HFFc6 (cell line): ENCODE data around the gene LYPLAL1. TPM values are rescaled to one million over a fixed set of nuclear protein-coding genes. Genes with fewer than 3 reads are reported as not detected.
"Not testable (repeated sequence)": the region's sequence is repeated elsewhere in the genome, so short reads cannot be mapped to it uniquely, and the experiment has no call there.

ENCODE experiments used
- DNase-seq: peaks from one replicate; pipeline ENCODE4 v3.0.0-alpha.2; 2018
- H3K27ac Mint-ChIP-seq: 2 replicates; pipeline ENCODE4 v1.8.0; 2020; ENCODE audit warnings: mild to moderate bottlenecking, mixed read lengths
- H3K27me3 Mint-ChIP-seq: 2 replicates; pipeline ENCODE4 v1.8.0; 2021; ENCODE audit warnings: mild to moderate bottlenecking, moderate library complexity, mixed read lengths; ENCODE audit not compliant: insufficient read depth
- H3K36me3 Mint-ChIP-seq: 2 replicates; pipeline ENCODE4 v1.8.0; 2021; ENCODE audit warnings: low read depth, mixed read lengths
- H3K4me1 Mint-ChIP-seq: 2 replicates; pipeline ENCODE4 v1.8.0; 2020; ENCODE audit warnings: low read depth, mixed read lengths
- H3K4me3 Mint-ChIP-seq: 2 replicates; pipeline ENCODE4 v1.8.0; 2020; ENCODE audit warnings: mild to moderate bottlenecking, moderate library complexity, mixed read lengths
- H3K9me3 Mint-ChIP-seq: 2 replicates; pipeline ENCODE4 v1.8.0; 2020; ENCODE audit warnings: mild to moderate bottlenecking, mixed read lengths
- total RNA-seq, 6 experiments: library from RNA; stranded (reverse); fragmentation: NEBNext Ultra II Directional; extraction: Animal tissue kit (Norgen Biotek cat#: 25700); gene quantifications; 2 replicates in 1 of 6; 3 replicates in 5 of 6; pipeline ENCODE4 v1.2.3, GENCODE V29; 2021
- TF ChIP-seq, protein P1 (sequence below): fragments of 200-600 bp; sonication (generic); IDR thresholded peaks from 2 replicates; pipeline ENCODE4 v1.5.0; 2021; ENCODE audit warnings: antibody characterized with exemption, mild to moderate bottlenecking

The LYPLAL1 gene
- total RNA-seq, 6 experiments from 2014 or later: 20.5 to 28.1 (median 22.3) TPM

DNA sequence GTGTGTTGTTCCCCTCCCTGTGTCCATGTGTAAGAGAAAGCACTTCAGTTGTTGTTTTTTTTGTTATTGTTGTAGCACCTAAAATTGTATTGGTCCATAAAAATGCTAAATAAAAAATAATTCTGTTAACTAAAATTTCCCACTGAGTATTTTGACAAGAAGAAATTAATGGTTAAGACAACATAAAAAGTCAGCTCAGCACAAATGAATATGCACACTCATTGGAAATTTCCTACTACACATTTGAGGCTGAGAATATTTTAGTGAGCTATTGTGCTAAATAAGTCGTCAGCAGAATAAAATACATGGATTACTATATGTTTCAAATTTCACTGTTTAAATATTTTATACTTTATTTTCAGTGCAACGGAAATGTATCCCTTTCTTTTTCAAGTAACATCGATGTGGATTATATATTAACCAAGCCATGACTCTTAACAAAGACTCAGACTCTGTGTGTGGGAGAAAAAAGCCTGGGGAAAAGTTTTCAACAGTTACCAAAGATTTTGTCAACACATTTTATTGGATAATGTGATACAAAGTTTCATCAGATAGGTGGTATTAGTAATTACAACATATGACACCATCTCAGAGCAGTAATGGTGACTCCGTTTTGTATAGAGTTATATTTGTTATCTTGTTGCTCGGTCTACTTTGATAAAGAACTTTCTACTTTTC, 63.4 kb downstream of the LYPLAL1 start:
- TF ChIP-seq, protein P1, sequence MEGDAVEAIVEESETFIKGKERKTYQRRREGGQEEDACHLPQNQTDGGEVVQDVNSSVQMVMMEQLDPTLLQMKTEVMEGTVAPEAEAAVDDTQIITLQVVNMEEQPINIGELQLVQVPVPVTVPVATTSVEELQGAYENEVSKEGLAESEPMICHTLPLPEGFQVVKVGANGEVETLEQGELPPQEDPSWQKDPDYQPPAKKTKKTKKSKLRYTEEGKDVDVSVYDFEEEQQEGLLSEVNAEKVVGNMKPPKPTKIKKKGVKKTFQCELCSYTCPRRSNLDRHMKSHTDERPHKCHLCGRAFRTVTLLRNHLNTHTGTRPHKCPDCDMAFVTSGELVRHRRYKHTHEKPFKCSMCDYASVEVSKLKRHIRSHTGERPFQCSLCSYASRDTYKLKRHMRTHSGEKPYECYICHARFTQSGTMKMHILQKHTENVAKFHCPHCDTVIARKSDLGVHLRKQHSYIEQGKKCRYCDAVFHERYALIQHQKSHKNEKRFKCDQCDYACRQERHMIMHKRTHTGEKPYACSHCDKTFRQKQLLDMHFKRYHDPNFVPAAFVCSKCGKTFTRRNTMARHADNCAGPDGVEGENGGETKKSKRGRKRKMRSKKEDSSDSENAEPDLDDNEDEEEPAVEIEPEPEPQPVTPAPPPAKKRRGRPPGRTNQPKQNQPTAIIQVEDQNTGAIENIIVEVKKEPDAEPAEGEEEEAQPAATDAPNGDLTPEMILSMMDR: no peak
- Mint-ChIP-seq H3K27ac (no peak overlapping the region), H3K36me3 (no peaks in the 10 kb centered on the region), H3K4me3 (no peak overlapping the region), H3K4me1 (no peaks in the 10 kb centered on the region), H3K27me3 (no peaks in the 10 kb centered on the region), H3K9me3 (no peaks in the 10 kb centered on the region)
- DNase-seq: no peak

DNA sequence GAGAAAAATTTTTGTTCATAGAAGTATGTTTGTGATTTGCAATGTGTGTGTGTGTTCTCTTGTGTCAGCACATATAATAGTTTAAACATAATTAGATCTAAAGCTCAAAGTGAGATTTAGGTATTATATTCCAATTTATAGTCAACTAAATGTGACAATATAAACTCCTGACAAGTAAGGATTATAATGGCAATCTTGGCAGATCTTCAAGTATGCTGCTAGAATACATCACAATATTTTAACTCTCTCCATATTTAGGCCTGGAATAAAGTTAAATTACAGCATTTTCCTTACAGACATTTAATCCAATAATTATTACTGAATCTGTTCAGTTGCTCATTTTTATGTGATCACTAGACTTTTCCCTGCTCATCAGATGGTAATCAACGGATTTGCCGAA, 65.8 kb downstream of the LYPLAL1 start:
- Mint-ChIP-seq H3K27ac (no peak overlapping the region), H3K9me3 (no peaks in the 10 kb centered on the region), H3K4me3 (no peak overlapping the region), H3K36me3 (no peaks in the 10 kb centered on the region), H3K27me3 (peaks cover 1% of the 10 kb centered on the region; the same call in 1 of the 2 replicates), H3K4me1 (no peaks in the 10 kb centered on the region)
- no peak for DNase-seq
- TF ChIP-seq, protein P1: no peak

DNA sequence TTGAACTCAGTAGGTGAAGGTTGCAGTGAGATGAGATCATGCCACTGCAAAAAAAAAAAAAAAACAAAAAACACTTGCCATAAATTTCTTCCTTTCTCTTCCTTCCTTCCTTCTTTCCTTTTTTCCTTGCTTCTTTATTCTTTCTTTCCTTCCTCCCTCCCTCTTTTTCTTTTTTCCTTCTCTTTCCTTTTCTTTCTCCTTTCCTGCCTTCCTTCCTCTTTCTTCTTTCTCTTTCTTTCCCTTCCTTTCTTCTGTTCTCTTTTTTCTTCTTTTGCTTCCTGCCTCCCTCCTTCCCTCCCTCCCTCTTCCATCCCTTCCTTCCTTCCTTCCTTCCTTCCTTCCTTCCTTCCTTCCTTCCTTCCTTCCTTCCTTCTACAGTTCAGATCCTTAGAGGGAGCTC, 71.2 kb downstream of the LYPLAL1 start:
- Mint-ChIP-seq H3K27me3 (peaks cover 1% of the 10 kb centered on the region; the same call in 1 of the 2 replicates), H3K9me3 (no peaks in the 10 kb centered on the region), H3K4me1 (no peaks in the 10 kb centered on the region), H3K27ac (no peak overlapping the region), H3K36me3 (no peaks in the 10 kb centered on the region), H3K4me3 (no peak overlapping the region)
- no peak for DNase-seq
- TF ChIP-seq, protein P1: no peak

DNA sequence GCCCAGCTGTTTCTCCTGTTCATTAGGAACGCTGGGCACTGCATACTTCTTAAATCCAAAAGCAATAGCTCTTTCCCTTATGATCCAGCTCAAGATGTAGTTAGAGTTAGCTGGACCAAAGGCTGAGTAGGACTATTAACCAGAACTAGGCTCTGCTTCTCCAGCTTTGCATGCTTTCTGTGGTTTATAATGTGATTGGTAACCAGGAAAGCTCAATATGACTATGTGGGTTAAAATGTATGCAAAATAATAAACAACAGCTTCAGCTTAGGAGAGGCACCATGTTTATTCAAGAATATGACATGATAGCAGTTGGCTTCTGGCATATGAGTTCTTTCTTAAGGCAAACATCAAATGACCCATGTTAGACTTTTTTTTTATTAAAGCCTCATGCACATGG, 73.8 kb downstream of the LYPLAL1 start:
- no peaks in the 10 kb centered on the region for H3K4me1 Mint-ChIP-seq
- TF ChIP-seq, protein P1: no peak
- no peaks in the 10 kb centered on the region; the same call in 1 of the 2 replicates for H3K36me3 Mint-ChIP-seq
- H3K4me3 Mint-ChIP-seq: no peak overlapping the region
- no peak overlapping the region for H3K27ac Mint-ChIP-seq
- no peaks in the 10 kb centered on the region for H3K27me3 Mint-ChIP-seq
- H3K9me3 Mint-ChIP-seq: no peaks in the 10 kb centered on the region
- DNase-seq: no peak

DNA sequence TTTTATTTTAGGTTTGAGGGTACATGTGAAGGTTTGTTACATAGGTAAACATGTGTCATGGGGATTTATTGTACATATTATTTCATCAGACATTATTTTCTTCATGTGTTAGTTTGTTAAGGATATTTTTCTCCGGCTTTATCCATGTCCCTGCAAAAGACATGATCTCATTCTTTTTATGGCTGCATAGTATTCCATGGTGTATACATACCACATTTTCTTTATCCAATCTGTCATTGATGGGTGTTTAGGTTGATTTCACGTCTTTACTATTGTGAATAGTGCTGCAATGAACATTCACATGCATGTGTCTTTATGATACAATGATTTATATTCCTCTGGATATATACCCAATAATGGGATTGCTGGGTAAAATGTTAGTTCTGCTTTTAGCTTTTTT, 76.8 kb downstream of the LYPLAL1 start:
- DNase-seq, H3K4me1 Mint-ChIP-seq, H3K27ac Mint-ChIP-seq, H3K36me3 Mint-ChIP-seq, H3K4me3 Mint-ChIP-seq, H3K9me3 Mint-ChIP-seq, H3K27me3 Mint-ChIP-seq: not testable (repeated sequence)

DNA sequence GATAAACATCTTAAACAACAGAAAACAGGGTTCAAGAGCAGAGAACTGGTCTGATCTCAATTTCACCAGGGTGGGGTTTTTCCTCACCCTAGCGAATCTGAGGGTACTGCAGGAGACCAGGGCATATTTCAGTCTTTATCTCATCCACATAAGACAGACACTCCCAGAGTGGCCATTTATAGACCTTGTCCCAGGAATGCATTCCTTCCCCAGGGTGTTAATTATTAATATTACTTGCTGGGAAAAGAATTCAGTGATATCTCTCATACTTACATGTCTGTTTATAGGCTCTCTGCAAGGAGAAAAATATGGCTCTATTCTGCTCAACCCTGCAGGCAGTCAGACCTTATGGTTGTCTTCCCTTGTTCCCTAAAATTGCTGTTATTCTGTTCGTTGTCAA, 84.1 kb downstream of the LYPLAL1 start:
- TF ChIP-seq, protein P1: no peak
- H3K27me3 Mint-ChIP-seq: no peaks in the 10 kb centered on the region; the same call in none of the 2 replicates
- no peak overlapping the region for H3K4me3 Mint-ChIP-seq
- H3K27ac Mint-ChIP-seq: no peak overlapping the region
- no peaks in the 10 kb centered on the region for H3K4me1 Mint-ChIP-seq
- H3K9me3 Mint-ChIP-seq: peaks cover 21% of the 10 kb centered on the region
- DNase-seq: no peak
- peaks cover 11% of the 10 kb centered on the region; the same call in 1 of the 2 replicates for H3K36me3 Mint-ChIP-seq
